Colonic mucosa (tissue), 4 donors: ENCODE results near the gene TFB2M. TPM values are rescaled to one million over a fixed set of nuclear protein-coding genes. Genes with fewer than 3 reads are reported as not detected.
A peak's percentile ranks its signal among the peaks of the same experiment; 100 is the strongest.

ENCODE experiments used
- DNase-seq: peaks from one replicate; pipeline ENCODE4 v3.0.0-alpha.2; 2020
- H3K27ac ChIP-seq: fragments of 200-600 bp; one replicate; pipeline ENCODE4 v1.8.0; 2021
- H3K27me3 ChIP-seq: fragments of 200-600 bp; one replicate; pipeline ENCODE4 v1.8.0; 2021
- H3K36me3 ChIP-seq: fragments of 200-600 bp; one replicate; pipeline ENCODE4 v1.8.0; 2021
- H3K4me1 ChIP-seq: fragments of 200-600 bp; one replicate; pipeline ENCODE4 v1.8.0; 2021; ENCODE audit warnings: mild to moderate bottlenecking
- H3K4me3 ChIP-seq: fragments of 200-600 bp; one replicate; pipeline ENCODE4 v1.8.0; 2021
- H3K9ac ChIP-seq, 2 donors: one replicate each; pipeline ENCODE4 v1.7.0; 2013; ENCODE audit warnings: control low read depth in 2 of 2, low read depth in 2 of 2, low read length in 2 of 2
- H3K9me3 ChIP-seq: fragments of 200-600 bp; one replicate; pipeline ENCODE4 v1.8.0; 2021
- intact Hi-C: fragments of 100-400 bp; cut with DNase I; formaldehyde crosslinking; loops from one replicate; pipeline ENCODE4 v1.14.1; 2022
- total RNA-seq, 2 donors: library from RNA; stranded (reverse); fragmentation: NEBNext Ultra II Directional in 1 of 2; extraction: Animal tissue kit (Norgen Biotek cat#: 25700) in 1 of 2; gene quantifications; one replicate each; pipeline ENCODE4 v1.2.1, GENCODE V29; 2021
- TF ChIP-seq, protein P1 (sequence below): fragments of 200-600 bp; IDR thresholded peaks from one replicate; pipeline ENCODE4 v1.8.0; 2022; ENCODE audit warnings: antibody characterized with exemption, mild to moderate bottlenecking
- donor health status: healthy.
- donor health status: DM: no; HTN: no; CAD: no.
- donor health status: DM: no; HTN: no; CAD: no.

TFB2M gene
- total RNA-seq, 2 donors from 2014 or later: 11.3 to 14.0 TPM

DNA sequence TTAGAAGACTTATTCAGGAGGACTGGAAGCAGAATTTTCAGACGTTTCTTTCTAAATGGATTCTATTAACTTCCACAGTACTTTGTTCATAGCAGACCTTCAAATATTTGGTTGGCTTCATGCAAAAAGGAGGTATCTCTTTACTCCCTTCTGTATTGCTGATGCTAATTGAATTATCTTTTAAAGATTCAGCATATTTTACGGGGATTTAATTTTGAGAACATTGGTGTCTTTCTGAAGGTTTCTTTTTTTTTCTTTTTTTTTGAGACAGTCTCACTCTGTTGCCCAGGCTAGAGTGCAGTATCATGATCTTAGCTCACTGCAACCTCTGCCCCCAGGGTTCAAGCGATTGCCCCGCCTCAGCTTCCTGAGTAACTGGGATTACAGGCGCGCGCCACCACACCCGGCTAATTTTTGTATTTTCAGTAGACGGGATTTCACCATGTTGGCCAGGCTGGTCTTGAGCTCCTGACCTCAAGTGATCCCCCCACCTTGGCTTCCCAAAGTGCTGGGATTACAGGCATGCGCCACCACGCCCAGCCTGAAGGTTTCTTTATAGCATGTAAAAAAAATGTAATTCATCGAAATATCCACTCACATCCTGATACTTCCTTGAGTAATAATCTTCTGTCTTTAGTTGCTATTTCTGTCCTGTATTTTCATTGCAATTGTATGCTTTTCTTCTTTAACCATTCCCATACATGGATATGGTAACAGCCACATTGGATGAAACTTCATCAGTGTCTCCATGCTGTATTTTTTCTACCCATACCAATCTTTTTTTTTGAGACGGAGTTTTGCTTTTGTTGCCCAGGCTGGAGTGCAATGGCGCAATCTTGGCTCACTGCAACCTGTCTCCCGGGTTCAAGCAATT lies 14.7 kb upstream of the TFB2M start:
- peaks cover 11% of the 10 kb centered on the region for H3K4me1 ChIP-seq
- peak overlapping the region; percentile 5 for H3K27ac ChIP-seq
- H3K9me3 ChIP-seq: no peaks in the 10 kb centered on the region
- H3K4me3 ChIP-seq: no peak overlapping the region
- no peaks in the 10 kb centered on the region for H3K36me3 ChIP-seq
- no peak overlapping the region for H3K9ac ChIP-seq
- no peak for DNase-seq
- H3K27me3 ChIP-seq: no peaks in the 10 kb centered on the region
- intact Hi-C loops: no loop called here
- TF ChIP-seq, protein P1, sequence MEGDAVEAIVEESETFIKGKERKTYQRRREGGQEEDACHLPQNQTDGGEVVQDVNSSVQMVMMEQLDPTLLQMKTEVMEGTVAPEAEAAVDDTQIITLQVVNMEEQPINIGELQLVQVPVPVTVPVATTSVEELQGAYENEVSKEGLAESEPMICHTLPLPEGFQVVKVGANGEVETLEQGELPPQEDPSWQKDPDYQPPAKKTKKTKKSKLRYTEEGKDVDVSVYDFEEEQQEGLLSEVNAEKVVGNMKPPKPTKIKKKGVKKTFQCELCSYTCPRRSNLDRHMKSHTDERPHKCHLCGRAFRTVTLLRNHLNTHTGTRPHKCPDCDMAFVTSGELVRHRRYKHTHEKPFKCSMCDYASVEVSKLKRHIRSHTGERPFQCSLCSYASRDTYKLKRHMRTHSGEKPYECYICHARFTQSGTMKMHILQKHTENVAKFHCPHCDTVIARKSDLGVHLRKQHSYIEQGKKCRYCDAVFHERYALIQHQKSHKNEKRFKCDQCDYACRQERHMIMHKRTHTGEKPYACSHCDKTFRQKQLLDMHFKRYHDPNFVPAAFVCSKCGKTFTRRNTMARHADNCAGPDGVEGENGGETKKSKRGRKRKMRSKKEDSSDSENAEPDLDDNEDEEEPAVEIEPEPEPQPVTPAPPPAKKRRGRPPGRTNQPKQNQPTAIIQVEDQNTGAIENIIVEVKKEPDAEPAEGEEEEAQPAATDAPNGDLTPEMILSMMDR: no peak

DNA sequence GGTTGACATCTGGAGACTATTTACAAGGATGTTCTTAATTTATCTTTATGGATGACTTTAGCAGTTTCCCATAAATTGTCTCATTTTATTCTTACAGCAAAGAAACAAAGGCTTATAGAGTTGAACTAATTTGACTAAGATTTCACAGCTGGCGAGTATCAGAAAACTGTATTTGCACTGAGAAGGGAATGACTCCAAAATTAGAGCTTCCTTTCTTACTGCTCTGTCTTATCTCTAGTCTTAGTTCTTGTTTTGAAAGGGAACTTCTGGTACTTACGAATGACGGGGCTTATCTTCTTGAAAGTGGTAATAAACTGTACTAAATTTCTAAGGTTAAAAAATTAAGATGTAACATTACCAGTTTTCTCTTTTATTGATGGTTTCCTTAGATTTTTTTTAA lies 13.8 kb upstream of the TFB2M start:
- no peak overlapping the region for H3K27ac ChIP-seq
- no peak for DNase-seq
- H3K9ac ChIP-seq: no peak overlapping the region
- no peaks in the 10 kb centered on the region for H3K9me3 ChIP-seq
- no peak overlapping the region for H3K4me3 ChIP-seq
- H3K4me1 ChIP-seq: peaks cover 11% of the 10 kb centered on the region
- H3K27me3 ChIP-seq: no peaks in the 10 kb centered on the region
- intact Hi-C loops: no loop called here
- TF ChIP-seq, protein P1: no peak
- no peaks in the 10 kb centered on the region for H3K36me3 ChIP-seq

GRCh38 chr1:246577720-246578106 lies 11.7 kb upstream of the TFB2M start:
- Histone ChIP-seq H3K27me3 (no peaks in the 10 kb centered on the region), H3K27ac (no peak overlapping the region), H3K4me3 (no peak overlapping the region), H3K4me1 (peaks cover 3% of the 10 kb centered on the region), H3K36me3 (no peaks in the 10 kb centered on the region), H3K9me3 (no peaks in the 10 kb centered on the region), H3K9ac (no peak overlapping the region)
- TF ChIP-seq, protein P1: no peak
- no peak for DNase-seq
- intact Hi-C loops: no loop called here

- Histone ChIP-seq H3K27me3 (no peaks in the 10 kb centered on the region), H3K9me3 (no peaks in the 10 kb centered on the region), H3K4me3 (no peak overlapping the region), H3K4me1 (peaks cover 3% of the 10 kb centered on the region), H3K36me3 (no peaks in the 10 kb centered on the region), H3K27ac (no peak overlapping the region), H3K9ac (no peak overlapping the region)
- DNase-seq: no peak
- intact Hi-C loops: no loop called here
- TF ChIP-seq, protein P1: no peak
Observed at GRCh38 chr1:246577082-246577719, 11.1 kb upstream of the TFB2M start.

DNA sequence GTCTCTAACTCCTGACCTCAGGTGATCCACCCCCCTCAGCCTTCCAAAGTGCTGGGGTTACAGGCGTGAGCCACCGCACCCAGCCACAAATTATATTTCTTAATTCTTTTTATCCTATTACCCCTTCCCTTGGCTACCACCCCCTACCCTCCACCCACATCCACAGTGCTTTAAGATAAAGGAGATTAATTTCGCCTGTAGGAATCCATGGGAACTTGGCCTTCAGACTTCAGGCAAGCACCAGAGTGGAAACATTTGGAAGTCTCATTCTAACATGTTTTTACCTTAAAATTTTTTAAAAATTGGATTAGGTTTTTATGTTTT lies 10.6 kb upstream of the TFB2M start:
- intact Hi-C loops: no loop called here
- Histone ChIP-seq H3K9ac (no peak overlapping the region), H3K27ac (no peak overlapping the region), H3K4me1 (peaks cover 3% of the 10 kb centered on the region), H3K4me3 (no peak overlapping the region), H3K27me3 (no peaks in the 10 kb centered on the region), H3K9me3 (no peaks in the 10 kb centered on the region), H3K36me3 (no peaks in the 10 kb centered on the region)
- TF ChIP-seq, protein P1: no peak
- DNase-seq: no peak
